Subcutaneous abdominal adipose tissue (tissue), 5 donors: ENCODE measurements around the gene EPHA7.

Source experiments
- H3K27ac ChIP-seq: one replicate; pipeline ENCODE4 v1.7.0; 2013; ENCODE audit warnings: low read depth, mild to moderate bottlenecking, inconsistent platforms, low read length, moderate library complexity
- H3K27me3 ChIP-seq, 5 donors: one replicate each; pipeline ENCODE4 v1.7.0; 2013; ENCODE audit warnings: low read length in 5 of 5, inconsistent platforms in 1 of 5; ENCODE audit not compliant: control insufficient read depth in 5 of 5, insufficient read depth in 4 of 5
- H3K36me3 ChIP-seq, 5 donors: one replicate each; pipeline ENCODE4 v1.7.0; 2013; ENCODE audit warnings: low read length in 5 of 5; ENCODE audit not compliant: control insufficient read depth in 5 of 5, insufficient read depth in 5 of 5
- H3K4me1 ChIP-seq, 5 donors: one replicate each; pipeline ENCODE4 v1.7.0; 2013; ENCODE audit warnings: low read length in 5 of 5, mild to moderate bottlenecking in 3 of 5, moderate library complexity in 1 of 5; ENCODE audit not compliant: control insufficient read depth in 5 of 5, insufficient read depth in 5 of 5
- H3K4me3 ChIP-seq, 5 donors: one replicate each; pipeline ENCODE4 v1.7.0; 2013; ENCODE audit warnings: low read length in 5 of 5, low read depth in 1 of 5
- H3K9ac ChIP-seq, 5 donors: one replicate each; pipeline ENCODE4 v1.7.0; 2013; ENCODE audit warnings: low read length in 5 of 5, mild to moderate bottlenecking in 4 of 5, moderate library complexity in 3 of 5
- H3K9me3 ChIP-seq, 5 donors: one replicate each; pipeline ENCODE4 v1.7.0; 2013; ENCODE audit warnings: low read length in 5 of 5; ENCODE audit not compliant: control insufficient read depth in 5 of 5
- donor health status: healthy.
- donor health status: healthy.
- donor health status: healthy.
- donor health status: healthy.
- donor health status: healthy.

The EPHA7 gene

GRCh38 chr6:93337772-93338394 lies 81.5 kb downstream of the EPHA7 start:
- H3K36me3 ChIP-seq: no peaks in the 10 kb centered on the region
- no peak overlapping the region for H3K27ac ChIP-seq
- H3K4me1 ChIP-seq: peaks cover 0 to 3% (median 0%) of the 10 kb centered on the region in 5 donors
- H3K4me3 ChIP-seq: no peak overlapping the region
- H3K27me3 ChIP-seq: no peaks in the 10 kb centered on the region
- no peaks in the 10 kb centered on the region for H3K9me3 ChIP-seq
- H3K9ac ChIP-seq: no peak overlapping the region

GRCh38 chr6:93337014-93337413 lies 82.3 kb downstream of the EPHA7 start:
- Histone ChIP-seq H3K4me3 (no peak overlapping the region), H3K4me1 (peaks cover 0 to 3% (median 0%) of the 10 kb centered on the region in 5 donors), H3K9me3 (no peaks in the 10 kb centered on the region), H3K27ac (no peak overlapping the region), H3K9ac (no peak overlapping the region), H3K27me3 (no peaks in the 10 kb centered on the region), H3K36me3 (no peaks in the 10 kb centered on the region)

GRCh38 chr6:93329301-93330000 lies 89.9 kb downstream of the EPHA7 start:
- no peak overlapping the region for H3K9ac ChIP-seq

GRCh38 chr6:93327857-93328256 lies 91.5 kb downstream of the EPHA7 start:
- H3K9me3 ChIP-seq: no peaks in the 10 kb centered on the region
- H3K27ac ChIP-seq: no peak overlapping the region
- H3K4me1 ChIP-seq: no peaks in the 10 kb centered on the region
- H3K9ac ChIP-seq: no peak overlapping the region
- H3K36me3 ChIP-seq: no peaks in the 10 kb centered on the region
- H3K4me3 ChIP-seq: no peak overlapping the region
- no peaks in the 10 kb centered on the region for H3K27me3 ChIP-seq

More at GRCh38 chr6:93329301-93330000, 89.9 kb downstream of the EPHA7 start:
- no peaks in the 10 kb centered on the region for H3K36me3 ChIP-seq
- H3K27ac ChIP-seq: no peak overlapping the region
- H3K4me3 ChIP-seq: no peak overlapping the region
- H3K4me1 ChIP-seq: no peaks in the 10 kb centered on the region
- no peaks in the 10 kb centered on the region for H3K9me3 ChIP-seq
- no peaks in the 10 kb centered on the region for H3K27me3 ChIP-seq

GRCh38 chr6:93325761-93326160 lies 93.6 kb downstream of the EPHA7 start:
- H3K27me3 ChIP-seq: no peaks in the 10 kb centered on the region
- no peak overlapping the region for H3K27ac ChIP-seq
- no peak overlapping the region for H3K4me3 ChIP-seq
- no peak overlapping the region for H3K9ac ChIP-seq
- H3K9me3 ChIP-seq: no peaks in the 10 kb centered on the region
- H3K4me1 ChIP-seq: no peaks in the 10 kb centered on the region
- no peaks in the 10 kb centered on the region for H3K36me3 ChIP-seq

GRCh38 chr6:93323630-93324029 lies 95.7 kb downstream of the EPHA7 start:
- H3K4me3 ChIP-seq: no peak overlapping the region
- H3K9ac ChIP-seq: no peak overlapping the region
- H3K27me3 ChIP-seq: no peaks in the 10 kb centered on the region
- H3K36me3 ChIP-seq: no peaks in the 10 kb centered on the region
- no peaks in the 10 kb centered on the region for H3K4me1 ChIP-seq
- no peaks in the 10 kb centered on the region for H3K9me3 ChIP-seq
- H3K27ac ChIP-seq: no peak overlapping the region

- Histone ChIP-seq H3K36me3 (no peaks in the 10 kb centered on the region), H3K9ac (no peak overlapping the region), H3K27me3 (no peaks in the 10 kb centered on the region), H3K9me3 (no peaks in the 10 kb centered on the region), H3K4me3 (no peak overlapping the region), H3K4me1 (no peaks in the 10 kb centered on the region), H3K27ac (no peak overlapping the region)
Measured at GRCh38 chr6:93322651-93323050, 96.7 kb downstream of the EPHA7 start.

- H3K36me3 ChIP-seq: no peaks in the 10 kb centered on the region
- H3K27me3 ChIP-seq: no peaks in the 10 kb centered on the region
- no peak overlapping the region for H3K9ac ChIP-seq
- no peaks in the 10 kb centered on the region for H3K4me1 ChIP-seq
- H3K27ac ChIP-seq: no peak overlapping the region
- no peak overlapping the region for H3K4me3 ChIP-seq
- no peaks in the 10 kb centered on the region for H3K9me3 ChIP-seq
Measured at GRCh38 chr6:93319304-93319703, 100.1 kb downstream of the EPHA7 start.

- H3K9ac ChIP-seq: no peak overlapping the region
- H3K4me1 ChIP-seq: no peaks in the 10 kb centered on the region
- no peaks in the 10 kb centered on the region for H3K36me3 ChIP-seq
- H3K9me3 ChIP-seq: no peaks in the 10 kb centered on the region
- no peak overlapping the region for H3K27ac ChIP-seq
- no peak overlapping the region for H3K4me3 ChIP-seq
- H3K27me3 ChIP-seq: no peaks in the 10 kb centered on the region
Measured at GRCh38 chr6:93318121-93318520, 101.2 kb downstream of the EPHA7 start.

GRCh38 chr6:93317592-93317991 lies 101.8 kb downstream of the EPHA7 start:
- Histone ChIP-seq H3K27me3 (no peaks in the 10 kb centered on the region), H3K4me1 (no peaks in the 10 kb centered on the region), H3K4me3 (no peak overlapping the region), H3K27ac (no peak overlapping the region), H3K9me3 (no peaks in the 10 kb centered on the region), H3K36me3 (no peaks in the 10 kb centered on the region), H3K9ac (no peak overlapping the region)
